Fibroblast of lung (primary cell): ENCODE measurements around the gene PDE4B.

Source experiments
- CTCF ChIP-seq, 2 donors: IDR thresholded peaks in 1 of 2; conservative IDR thresholded peaks in 1 of 2; 1 replicate in 1 of 2; 2 replicates in 1 of 2; pipeline ENCODE4 v1.5.1; 2011 to 2012; ENCODE audit warnings: low read length in 2 of 2, control low read depth in 1 of 2, inconsistent platforms in 1 of 2, low read depth in 1 of 2, mild to moderate bottlenecking in 1 of 2
- EZH2 ChIP-seq: IDR thresholded peaks from 2 replicates; pipeline ENCODE4 v1.5.1; 2012; ENCODE audit warnings: low read length, control low read depth, mild to moderate bottlenecking; ENCODE audit errors: missing control alignments

DNA sequence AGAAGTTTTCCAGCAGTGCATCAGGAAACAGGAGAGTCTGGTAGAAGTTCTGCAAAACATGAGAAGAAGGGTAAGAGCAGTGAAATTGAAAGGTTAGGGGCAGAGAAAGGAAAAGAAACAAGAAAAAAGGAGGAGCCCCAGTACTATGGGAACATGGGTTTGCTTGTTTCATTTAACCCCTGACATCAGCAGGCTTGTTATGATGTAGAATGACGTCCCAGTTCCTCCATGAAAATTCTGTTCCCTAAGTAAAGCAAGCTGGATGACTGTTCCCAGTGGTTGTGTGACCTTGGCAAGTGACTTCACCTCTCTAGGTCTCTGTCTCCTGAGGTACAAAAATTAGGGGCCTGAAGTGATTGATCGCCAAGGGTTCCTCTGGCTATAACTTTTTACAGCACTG is 472.6 kb downstream of the PDE4B start:
- TF ChIP-seq CTCF (conservative IDR thresholded peaks at IDR 0.05 in 1 of 2, IDR thresholded peaks at IDR 0.05 in 1 of 2; ENCODE audit: low read depth in 1 of 2, low read length in 2 of 2) (no peak), EZH2 (no peak)
